DMS53 (cell line): ENCODE results near the gene CTH.
"Not testable (repeated sequence)": the region's sequence is repeated elsewhere in the genome, so short reads cannot be mapped to it uniquely, and the experiment has no call there.

ENCODE experiments used
- DNase-seq: peaks from one replicate; lab custom pipeline; 2025; lab: John Stamatoyannopoulos, UW

The CTH gene

GRCh38 chr1:70409136-70409535 is 1.9 kb upstream of the CTH start:
- DNase-seq, result no peak

DNA sequence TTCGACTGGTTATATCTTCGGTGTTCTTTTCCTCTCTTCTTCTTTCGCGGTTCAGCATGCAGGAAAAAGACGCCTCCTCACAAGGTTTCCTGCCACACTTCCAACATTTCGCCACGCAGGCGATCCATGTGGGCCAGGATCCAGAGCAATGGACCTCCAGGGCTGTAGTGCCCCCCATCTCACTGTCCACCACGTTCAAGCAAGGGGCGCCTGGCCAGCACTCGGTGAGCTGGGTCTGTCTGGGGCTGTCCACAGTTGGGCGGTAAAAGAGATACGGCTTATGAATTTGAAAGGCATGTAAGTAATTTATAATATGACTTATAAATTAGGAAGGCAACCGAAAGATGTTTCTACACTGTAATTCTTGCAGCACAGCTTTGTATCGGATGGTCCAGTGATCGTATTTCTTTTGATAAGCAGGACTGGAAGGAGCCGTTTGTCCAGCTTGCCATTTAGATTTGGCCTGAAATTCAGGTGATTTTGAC is 334 bp downstream of the CTH start:
- no peak for DNase-seq

DNA sequence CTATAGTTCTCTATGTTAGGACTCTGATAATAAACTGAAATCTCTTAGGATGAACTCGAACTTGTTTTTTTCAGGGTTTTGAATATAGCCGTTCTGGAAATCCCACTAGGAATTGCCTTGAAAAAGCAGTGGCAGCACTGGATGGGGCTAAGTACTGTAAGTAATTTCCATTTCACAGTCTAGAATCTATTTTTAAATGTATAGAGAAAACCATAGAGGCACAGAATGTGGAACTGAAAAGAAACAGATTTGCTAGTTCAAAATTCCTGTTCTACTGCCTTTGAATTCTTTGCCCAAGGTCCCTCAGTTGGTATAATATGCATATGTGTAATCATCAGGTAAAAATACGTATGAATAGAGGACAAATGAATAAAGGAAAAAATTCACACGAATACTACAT is 4.8 kb downstream of the CTH start:
- DNase-seq, result no peak

- not testable (repeated sequence) for DNase-seq
Observed at GRCh38 chr1:70418973-70419734, 8.1 kb downstream of the CTH start.

GRCh38 chr1:70420320-70420719 is 9.3 kb downstream of the CTH start:
- DNase-seq, result no peak

DNA sequence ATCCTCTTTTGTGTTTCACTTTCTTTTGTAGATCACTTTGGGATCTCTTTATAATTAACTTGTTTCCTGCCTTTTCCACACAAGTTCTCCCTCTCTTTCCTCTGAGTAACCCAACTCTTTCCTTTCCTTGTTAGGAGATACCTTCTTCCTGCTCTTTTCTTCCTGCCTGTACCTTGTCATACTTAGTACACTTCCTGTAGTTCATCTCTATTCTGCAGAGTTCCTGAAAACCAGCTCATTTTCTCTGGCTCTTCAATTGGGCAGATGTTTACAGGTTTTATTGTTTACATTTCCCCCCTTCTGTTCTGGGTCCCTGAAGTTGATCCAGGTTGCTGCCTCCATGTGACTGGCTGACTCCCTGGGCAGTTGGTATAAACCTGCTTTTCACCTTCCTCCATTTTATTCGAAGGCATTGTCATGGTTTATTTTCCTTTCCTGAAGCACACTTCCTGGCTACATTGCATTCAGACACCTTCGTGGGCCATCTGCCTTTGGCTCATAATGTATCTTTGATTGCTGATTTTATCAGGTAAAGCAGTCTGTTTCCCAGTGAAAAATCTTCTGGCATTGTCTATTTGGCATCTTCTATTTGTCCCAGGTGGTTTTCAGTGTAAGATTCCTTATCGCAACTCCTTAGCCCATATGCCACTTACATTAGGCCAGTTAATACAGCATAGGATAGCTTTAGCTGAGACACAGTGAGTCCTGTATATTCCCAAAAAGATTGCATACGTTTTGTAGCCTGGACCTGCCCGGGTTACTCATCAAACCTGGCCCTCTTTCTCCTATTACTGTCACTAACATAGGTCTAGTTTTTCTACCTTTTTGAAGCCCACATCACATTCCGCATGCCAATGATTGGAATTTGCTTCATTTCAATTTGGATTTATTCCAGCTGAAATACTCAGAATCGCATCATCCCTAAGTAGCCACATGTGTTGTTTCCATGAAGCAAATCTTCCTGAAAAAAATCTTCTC is 15.4 kb downstream of the CTH start:
- DNase-seq, result peak; percentile 60

DNA sequence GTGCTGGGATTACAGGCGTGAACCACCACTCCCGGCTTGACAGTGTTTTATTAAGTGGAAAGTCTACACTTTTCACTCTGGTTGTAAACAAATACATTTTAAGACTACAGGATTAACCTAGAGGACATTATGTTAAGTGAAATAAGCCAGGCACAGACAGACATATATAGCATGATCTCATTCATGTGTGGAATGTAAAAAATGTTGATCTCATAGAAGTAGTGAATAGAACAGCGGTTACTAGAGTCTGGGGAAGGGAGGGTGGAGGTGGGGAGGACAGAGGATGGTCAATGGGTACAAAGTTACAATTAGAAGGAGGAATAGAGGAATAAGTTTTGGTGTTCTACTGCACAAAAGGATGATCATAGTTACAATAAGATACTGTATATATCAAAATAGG is 16.9 kb downstream of the CTH start:
- no peak for DNase-seq

DNA sequence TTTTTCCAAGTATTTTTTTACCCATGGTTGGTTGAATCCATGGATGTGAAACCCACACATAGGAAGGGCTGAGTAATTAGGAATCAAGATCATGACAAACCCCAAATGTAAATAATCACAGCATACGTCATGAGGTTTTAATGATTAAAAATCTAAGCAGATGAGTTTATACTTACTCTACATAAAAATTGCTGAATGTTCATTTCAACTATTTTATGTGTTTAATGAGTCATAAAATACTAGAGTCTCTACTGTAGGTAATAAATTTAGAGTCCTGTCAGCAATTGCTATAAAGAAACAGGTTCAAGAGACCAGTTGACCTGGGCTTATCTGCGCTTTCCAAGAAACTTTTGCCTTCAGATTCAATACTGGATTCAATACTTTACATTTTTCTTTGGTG is 18.2 kb downstream of the CTH start:
- DNase-seq, result no peak

GRCh38 chr1:70429757-70430156 is 18.7 kb downstream of the CTH start:
- no peak for DNase-seq

GRCh38 chr1:70431317-70431716 is 20.2 kb downstream of the CTH start:
- no peak for DNase-seq

DNA sequence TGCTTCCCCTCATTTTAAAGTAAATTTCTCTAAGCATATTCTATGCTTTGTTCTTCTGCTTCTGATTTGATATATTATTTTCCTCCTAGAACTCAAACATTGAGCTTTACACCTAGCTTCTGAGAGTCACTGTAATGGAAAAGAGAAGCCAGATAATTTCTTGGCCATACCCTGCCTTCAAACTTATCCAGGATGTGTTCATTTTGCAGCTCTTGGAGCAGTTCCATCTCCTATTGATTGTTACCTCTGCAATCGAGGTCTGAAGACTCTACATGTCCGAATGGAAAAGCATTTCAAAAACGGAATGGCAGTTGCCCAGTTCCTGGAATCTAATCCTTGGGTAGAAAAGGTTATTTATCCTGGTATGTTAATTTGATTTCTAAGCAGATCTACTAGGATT is 20.8 kb downstream of the CTH start:
- no peak for DNase-seq

DNA sequence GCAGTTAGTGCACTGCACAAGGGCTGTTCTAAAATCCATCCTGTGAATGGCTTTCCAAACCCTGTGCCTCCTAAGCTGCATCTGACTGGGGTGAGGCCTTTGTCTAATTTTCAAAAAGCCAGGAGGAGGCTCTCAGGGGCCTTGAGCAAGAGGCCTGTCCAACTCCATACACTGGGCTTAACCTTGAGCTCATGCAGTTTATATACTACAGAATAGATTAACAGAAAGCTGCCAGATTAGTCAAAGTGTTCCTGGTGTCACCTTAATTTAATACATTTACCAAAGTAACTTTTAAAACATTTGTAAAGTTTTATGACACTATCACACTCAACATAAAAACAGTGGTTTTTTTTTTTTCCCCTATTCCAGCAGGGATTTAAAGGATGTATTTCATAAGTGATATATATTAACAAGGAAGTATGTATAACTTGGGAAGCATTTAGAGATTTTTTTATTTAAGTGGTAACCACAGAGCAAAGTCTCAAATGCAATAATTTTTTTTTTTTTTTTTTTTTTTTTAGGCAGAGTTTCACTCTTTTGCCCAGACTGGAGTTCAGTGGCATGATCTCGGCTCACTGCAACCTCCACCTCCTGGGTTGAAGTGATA is 23.3 kb downstream of the CTH start:
- DNase-seq, result no peak

- peak; percentile 23 for DNase-seq
Observed at GRCh38 chr1:70436622-70437251, 25.7 kb downstream of the CTH start.

GRCh38 chr1:70438529-70438928 is 27.5 kb downstream of the CTH start:
- DNase-seq, result no peak

DNA sequence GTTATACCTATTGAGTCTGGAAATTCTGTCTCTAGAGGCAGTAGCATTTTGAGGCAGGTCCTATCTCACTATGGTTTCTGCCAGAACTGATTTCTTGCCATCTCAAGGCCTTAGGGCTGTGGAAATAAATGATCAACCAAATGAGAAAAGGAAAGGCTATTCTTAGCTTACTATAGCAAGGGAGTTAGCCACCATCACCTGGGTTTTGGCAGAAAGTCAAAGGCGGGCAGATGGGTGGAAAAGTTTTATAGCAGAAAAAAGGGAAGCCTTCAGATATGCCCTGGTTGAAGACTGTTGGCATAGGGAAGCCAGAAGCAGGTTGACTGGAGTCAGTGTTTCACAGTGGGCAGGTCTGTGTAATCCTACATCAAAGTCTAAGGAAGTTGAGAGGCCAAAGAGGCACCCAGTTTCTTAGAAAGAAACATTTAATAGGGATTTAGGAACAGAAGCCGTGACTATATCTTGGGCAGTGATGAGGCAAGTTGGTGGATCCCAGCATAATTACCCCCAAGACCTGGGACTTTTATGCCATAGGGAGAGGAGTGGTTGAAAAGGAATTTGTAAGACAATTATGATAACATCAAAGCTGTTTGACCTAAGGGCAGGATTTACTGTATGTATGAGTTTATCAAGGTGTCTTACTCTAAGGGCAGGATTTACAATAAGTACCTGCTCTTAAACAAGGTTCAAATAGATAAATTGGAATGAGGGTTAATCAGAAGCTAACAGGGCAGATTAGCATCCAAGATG is 29.7 kb downstream of the CTH start:
- DNase-seq, result no peak

GRCh38 chr1:70441392-70442035 is 30.4 kb downstream of the CTH start:
- no peak for DNase-seq

- DNase-seq, result no peak
Observed at GRCh38 chr1:70442490-70442889, 31.4 kb downstream of the CTH start.

DNA sequence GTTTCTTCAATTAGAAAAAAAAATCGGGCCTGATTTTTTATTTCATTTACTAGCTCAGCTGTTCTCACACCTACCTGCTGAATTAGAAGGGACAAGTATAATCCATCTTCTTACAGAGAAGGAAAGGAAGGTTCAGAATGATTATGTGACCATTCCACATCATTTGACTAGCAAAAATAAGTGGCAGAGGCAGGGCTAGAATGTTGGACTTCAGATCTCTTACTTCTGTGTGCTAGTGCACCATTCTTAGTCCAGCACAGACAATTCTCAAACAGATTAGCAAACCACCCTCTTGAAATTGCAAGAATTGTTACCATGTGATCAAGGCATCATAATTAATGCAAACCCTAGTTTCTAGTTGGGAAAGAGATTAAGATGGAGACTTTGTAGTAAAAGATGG is 32.7 kb downstream of the CTH start:
- DNase-seq, result no peak

DNA sequence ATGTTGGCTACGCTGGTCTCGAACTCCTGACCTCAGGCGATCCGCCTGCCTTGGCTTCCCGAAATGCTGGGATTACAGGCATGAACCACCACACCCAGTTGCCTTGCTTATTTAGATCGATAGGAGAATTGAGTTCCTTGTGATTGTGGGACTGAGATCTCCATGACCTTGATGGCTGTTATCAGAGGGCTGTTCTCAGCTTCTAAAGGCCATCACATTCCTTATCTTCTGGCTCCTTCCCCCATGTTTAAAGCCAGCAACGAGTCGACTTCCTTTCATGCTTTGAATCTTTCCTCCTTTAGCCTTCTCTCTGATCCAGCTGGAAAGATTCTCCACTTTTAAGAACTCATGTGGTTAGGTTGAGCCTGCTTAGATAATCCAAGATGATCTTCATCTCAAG is 38.0 kb downstream of the CTH start:
- DNase-seq, result no peak

- not testable (repeated sequence) for DNase-seq
Observed at GRCh38 chr1:70452164-70452939, 41.3 kb downstream of the CTH start.
